GM19463 (cell line): ENCODE data around the gene PLCD3.

Experiments
- ATAC-seq: cut with Tn5 transposase; IDR thresholded peaks from one replicate; pipeline ENCODE4 v1.9.1; 2021; ENCODE audit warnings: mild to moderate bottlenecking, moderate library complexity; ENCODE audit not compliant: unreplicated experiment

PLCD3 gene, protein sequence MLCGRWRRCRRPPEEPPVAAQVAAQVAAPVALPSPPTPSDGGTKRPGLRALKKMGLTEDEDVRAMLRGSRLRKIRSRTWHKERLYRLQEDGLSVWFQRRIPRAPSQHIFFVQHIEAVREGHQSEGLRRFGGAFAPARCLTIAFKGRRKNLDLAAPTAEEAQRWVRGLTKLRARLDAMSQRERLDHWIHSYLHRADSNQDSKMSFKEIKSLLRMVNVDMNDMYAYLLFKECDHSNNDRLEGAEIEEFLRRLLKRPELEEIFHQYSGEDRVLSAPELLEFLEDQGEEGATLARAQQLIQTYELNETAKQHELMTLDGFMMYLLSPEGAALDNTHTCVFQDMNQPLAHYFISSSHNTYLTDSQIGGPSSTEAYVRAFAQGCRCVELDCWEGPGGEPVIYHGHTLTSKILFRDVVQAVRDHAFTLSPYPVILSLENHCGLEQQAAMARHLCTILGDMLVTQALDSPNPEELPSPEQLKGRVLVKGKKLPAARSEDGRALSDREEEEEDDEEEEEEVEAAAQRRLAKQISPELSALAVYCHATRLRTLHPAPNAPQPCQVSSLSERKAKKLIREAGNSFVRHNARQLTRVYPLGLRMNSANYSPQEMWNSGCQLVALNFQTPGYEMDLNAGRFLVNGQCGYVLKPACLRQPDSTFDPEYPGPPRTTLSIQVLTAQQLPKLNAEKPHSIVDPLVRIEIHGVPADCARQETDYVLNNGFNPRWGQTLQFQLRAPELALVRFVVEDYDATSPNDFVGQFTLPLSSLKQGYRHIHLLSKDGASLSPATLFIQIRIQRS

DNA sequence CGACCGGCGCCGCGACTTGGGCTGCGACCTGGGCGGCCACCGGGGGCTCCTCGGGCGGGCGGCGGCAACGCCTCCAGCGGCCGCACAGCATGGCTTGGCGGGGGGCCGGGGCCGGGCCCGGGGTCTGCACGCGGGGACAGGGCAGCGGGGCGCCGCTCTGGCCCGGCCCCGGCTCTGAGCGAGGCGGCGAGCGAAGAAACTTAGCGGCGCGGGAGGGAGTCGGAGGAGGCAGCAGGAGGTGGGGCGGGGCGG, at the start of gene PLCD3:
PLCD3 (minus strand) TSS at position 196 of the 252 bp plus-strand sequence; CDS start at position 91, 105 bp downstream.
- no peak for ATAC-seq

DNA sequence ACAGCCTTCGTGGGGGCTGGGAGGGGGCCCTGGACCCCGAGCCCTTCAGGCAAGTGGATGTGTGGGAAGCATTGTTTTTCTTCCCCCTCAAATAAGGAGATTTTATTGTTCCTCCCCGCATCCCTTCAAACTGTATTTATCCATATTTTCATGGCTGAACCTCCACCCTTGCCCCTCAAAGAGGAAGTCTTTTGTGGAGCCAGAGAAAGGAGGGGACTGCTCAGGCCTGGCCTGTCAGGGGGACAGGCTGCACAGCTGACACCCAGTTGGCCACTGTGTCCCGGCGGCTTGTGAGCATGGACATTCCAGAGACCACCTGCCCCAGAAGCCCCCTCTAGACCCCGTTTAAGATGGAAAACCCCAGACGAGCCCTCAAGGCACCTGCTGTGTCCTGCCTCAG, 45.2 kb upstream of the PLCD3 start:
- ATAC-seq: no peak

DNA sequence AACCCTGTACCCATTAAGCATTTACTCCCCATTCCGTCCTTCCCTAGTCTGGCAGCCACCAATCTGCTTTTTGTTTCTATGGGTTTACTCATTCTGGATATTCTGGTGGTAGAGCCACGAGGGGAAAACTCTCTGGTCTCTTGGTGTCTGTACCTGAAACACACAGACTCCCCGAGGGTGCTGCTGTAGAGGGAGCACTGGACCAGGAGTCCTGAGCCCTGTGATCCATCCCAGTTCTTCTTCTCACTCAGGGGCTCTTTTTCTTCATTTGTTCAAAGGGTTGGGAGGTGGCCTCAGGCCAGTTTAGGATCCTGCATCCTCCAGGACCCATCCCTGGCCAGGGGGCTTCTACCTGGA, 43.4 kb upstream of the PLCD3 start:
- no peak for ATAC-seq

DNA sequence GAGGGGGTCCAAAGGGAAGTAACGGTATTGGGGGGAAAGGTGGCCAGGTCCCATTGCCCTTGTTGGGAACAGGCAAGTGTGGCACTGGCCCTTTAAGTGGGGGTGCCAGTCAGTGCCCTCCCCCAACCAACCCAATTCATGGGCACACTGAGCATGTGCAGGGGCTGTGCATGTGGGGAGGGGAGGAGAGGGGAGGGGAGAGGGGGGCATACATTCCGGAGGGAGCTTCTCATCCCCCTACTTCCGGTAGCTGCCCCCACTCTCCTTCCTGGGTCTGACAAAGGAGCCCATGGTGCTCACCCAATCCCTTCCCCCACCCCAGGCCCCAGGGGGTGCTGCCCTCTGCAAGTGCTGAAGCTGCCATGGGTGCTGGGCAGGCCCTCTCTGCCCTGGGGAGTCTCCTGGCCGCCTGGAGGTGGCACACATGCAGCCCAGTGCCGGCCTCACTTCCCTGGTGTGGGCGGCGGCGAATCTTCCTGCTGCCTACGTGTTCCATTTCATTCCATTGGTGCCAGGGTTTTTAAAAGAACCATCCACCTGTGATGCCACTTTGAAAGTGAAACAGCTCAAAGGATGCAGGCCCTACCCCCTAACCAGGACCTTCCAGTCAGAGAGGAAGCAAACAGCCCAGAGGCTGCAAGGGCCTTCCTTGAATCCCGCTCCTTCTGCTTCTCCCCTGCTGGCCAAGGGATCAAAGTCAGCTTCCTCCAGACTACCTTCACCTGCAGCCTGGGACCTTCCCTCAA, 40.4 kb upstream of the PLCD3 start:
- ATAC-seq: no peak

- no peak for ATAC-seq
These were observed 39.9 kb upstream of the PLCD3 start for GRCh38 chr17:45172232-45172540.

DNA sequence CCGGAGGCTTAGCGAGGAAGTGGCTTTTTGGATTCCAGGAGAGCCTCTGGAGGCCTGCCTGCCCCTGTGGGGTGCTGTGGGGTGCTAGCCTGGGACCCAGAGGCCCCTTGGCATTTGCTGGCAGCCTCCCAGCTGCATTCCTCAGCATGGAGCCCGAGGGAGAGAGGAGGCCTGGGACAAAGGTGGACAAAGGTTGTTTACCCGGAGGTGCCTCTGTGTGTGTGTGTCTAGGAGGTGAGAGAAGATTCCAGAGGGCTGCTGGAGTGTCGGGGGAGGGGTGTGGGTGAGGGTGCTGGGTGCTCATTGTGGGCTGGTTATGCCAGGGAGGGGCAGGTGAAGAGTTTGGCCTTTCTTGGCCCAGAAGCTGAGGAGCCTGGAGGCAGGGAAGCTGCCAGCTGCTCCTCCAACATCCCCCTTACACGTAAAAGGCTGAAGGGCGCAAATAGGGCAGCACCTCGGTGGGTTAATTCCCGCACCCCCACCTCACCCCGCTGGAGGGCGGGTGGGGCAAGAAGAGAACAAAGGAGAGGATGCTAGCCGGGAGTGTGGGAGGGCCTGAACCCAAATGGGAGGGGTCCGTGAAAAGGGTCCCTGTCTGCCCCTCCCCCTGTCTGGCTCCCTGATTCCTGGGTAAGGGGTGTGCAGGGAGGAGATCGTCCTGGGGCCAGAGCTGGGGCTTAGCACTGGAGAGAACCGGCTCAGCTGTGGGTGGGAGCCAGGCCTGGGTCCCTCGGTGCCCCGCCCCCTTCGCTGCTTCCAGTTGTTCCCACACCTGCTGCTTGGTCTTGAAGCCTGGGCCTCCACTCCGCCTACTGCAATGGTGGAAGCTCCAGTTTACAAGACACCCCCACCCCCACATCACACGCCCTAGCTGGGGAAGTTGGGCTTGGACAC, 39.3 kb upstream of the PLCD3 start:
- ATAC-seq: no peak

DNA sequence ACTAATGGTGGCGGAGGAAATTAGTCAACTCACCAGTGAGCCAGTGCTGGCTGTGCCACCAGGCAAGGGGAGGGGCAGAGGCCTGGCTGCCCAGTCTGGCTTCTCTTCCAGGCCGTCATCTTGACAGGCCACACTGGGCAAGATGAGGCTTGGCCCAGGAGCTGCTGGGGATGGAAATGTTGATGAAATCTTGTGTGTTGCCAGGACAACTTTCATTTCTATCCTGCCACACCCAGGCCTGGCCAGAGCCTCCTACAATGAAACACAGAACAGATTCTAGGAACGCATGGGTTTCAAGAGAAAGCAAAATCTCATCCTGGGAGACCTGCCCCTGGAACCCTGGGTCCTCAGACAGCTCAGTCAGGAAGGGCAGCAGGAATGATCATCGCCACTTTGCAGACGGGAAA, 38.6 kb upstream of the PLCD3 start:
- no peak for ATAC-seq

- ATAC-seq: no peak
These were observed 38.1 kb upstream of the PLCD3 start for GRCh38 chr17:45170280-45170930.

DNA sequence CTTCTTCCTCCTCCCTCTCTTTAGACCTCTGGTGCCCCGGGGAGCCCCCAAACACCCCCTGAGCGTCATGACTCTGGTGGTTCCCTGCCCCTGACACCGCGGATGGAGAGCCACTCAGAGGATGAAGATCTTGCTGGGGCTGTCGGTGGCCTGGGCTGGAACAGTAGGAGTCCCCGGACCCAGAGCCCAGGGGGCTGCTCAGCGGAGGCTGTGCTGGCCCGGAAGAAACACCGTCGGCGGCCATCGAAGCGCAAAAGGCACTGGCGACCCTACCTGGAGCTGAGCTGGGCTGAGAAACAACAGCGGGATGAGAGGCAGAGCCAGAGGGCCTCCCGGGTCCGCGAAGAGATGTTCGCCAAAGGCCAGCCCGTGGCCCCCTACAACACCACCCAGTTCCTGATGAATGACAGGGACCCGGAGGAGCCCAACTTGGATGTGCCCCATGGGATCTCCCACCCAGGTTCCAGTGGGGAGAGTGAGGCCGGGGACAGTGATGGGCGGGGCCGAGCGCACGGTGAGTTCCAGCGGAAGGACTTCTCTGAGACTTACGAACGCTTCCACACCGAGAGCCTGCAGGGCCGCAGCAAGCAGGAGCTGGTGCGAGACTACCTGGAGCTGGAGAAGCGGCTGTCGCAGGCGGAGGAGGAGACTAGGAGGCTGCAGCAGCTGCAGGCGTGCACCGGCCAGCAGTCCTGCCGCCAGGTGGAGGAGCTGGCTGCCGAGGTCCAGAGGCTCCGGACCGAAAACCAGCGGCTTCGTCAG, 36.9 kb upstream of the PLCD3 start:
- no peak for ATAC-seq

DNA sequence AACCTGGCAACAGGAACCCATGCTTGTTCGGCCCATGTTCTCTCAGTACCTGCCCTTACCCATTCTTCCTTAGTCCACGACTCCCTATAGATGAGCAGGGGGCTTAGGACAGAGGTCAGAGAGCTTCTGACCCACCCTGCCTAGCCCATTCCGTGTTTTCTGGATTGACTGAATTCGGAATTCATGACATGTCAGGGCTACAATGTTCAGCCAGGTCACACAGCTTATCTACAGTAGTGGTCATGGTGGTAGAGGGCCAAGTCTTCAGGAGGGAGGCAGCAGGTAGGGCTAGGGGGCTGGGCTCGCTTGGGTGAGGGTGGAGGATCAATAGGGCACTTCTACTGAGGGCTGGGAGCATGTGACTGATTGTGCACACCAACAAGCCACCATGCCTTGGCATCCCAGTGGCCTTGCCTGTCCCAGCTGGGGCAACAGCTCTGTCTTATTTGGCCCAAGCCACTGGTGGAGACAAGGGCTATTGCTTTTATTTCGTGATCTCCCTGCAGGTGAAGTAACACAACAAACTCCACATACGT, 32.5 kb upstream of the PLCD3 start:
- ATAC-seq: no peak

DNA sequence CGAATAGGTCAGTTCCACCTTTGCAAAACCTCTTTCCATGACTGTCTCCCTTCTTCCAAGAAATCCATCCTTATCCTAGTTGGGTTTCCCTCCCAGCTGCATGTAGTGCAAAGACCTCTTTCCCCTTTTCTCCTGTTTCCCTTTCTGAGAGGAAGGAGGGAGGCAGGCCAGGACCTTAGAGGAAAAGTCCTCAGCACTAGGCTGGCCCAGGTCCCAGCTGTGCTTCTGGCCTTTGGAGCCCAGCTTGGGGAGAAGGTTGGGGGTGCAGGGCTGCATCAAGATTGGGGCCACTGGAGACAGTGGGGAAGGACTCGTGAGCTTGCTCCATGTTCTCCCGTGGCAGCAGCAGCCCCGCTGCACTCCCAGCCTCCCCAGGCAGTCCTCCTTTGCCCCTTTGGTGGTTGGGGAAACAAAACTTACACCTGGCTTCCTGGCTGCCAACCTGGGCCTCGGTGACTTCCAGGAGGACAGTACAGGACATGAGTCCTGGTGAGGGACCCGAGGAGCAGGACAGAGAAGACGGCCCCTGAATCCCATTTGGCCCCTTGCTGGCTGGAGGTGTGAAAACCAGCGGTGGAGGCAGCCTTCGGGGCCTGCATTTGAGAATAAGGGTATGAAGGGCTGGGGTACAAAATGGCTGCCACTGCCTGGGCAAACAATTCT, 29.8 kb upstream of the PLCD3 start:
- no peak for ATAC-seq

- peak; percentile 92 for ATAC-seq
These were observed 29.1 kb upstream of the PLCD3 start, which contains the start of gene HEXIM2 for GRCh38 chr17:45161288-45162024. TSS of gene HEXIM2 (plus strand) at chr17:45161875. CDS start at chr17:45162794, 919 bp downstream.

GRCh38 chr17:45160447-45161287, 28.4 kb upstream of the PLCD3 start:
- ATAC-seq: peak; percentile 3

- ATAC-seq: no peak
These were observed 23.9 kb upstream of the PLCD3 start for GRCh38 chr17:45156242-45156641.

GRCh38 chr17:45155483-45155882, 23.2 kb upstream of the PLCD3 start:
- no peak for ATAC-seq

DNA sequence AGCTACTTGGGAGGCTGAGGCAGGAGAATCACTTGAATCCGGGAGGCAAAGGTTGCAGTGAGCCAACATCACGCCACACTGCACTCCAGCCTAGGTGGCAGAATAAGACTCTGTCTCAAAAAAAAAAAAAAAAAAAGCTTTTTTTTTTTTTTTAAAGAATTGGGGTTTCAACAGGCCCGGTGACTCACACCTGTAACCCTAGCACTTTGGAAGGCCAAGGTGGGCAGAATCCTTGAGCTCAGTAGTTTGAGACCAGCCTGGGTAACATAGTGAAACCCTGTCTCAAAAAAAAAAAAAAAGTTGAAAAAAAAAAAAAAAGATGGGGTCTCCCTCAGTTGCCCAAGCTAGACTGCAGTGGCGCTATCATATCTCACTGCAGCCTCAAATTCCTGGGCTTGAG, 22.7 kb upstream of the PLCD3 start:
- ATAC-seq: no peak
